HG02571 (cell line): Measurements from ENCODE around the gene ZNF385D.

Experiments used
- ATAC-seq: cut with Tn5 transposase; IDR thresholded peaks from one replicate; pipeline ENCODE4 v1.9.1; 2021; ENCODE audit warnings: mild to moderate bottlenecking, moderate library complexity; ENCODE audit not compliant: unreplicated experiment

Gene ZNF385D

GRCh38 chr3:21618695-21619094 lies 132.3 kb downstream of the ZNF385D start:
- ATAC-seq: no peak

- no peak for ATAC-seq
Observed at GRCh38 chr3:21613372-21614070, 137.5 kb downstream of the ZNF385D start.

GRCh38 chr3:21601178-21601577 lies 149.8 kb downstream of the ZNF385D start:
- no peak for ATAC-seq

GRCh38 chr3:21599890-21600289 lies 151.1 kb downstream of the ZNF385D start:
- ATAC-seq: no peak

GRCh38 chr3:21592828-21593227 lies 158.2 kb downstream of the ZNF385D start:
- ATAC-seq: no peak

GRCh38 chr3:21587894-21588293 lies 163.1 kb downstream of the ZNF385D start:
- ATAC-seq: no peak

- ATAC-seq: no peak
Observed at GRCh38 chr3:21585216-21585740, 165.7 kb downstream of the ZNF385D start.

GRCh38 chr3:21573291-21573690 lies 177.7 kb downstream of the ZNF385D start:
- no peak for ATAC-seq

- no peak for ATAC-seq
Observed at GRCh38 chr3:21564531-21564930, 186.5 kb downstream of the ZNF385D start.

- no peak for ATAC-seq
Observed at GRCh38 chr3:21562243-21562642, 188.8 kb downstream of the ZNF385D start.

- no peak for ATAC-seq
Observed at GRCh38 chr3:21561472-21561871, 189.5 kb downstream of the ZNF385D start.

GRCh38 chr3:21551019-21551418 lies 200.0 kb downstream of the ZNF385D start:
- no peak for ATAC-seq

- ATAC-seq: no peak
Observed at GRCh38 chr3:21544076-21544462, 206.9 kb downstream of the ZNF385D start.

- no peak for ATAC-seq
Observed at GRCh38 chr3:21543380-21544075, 207.5 kb downstream of the ZNF385D start.

GRCh38 chr3:21542656-21543379 lies 208.2 kb downstream of the ZNF385D start:
- no peak for ATAC-seq

- no peak for ATAC-seq
Observed at GRCh38 chr3:21540265-21540664, 210.7 kb downstream of the ZNF385D start.

- no peak for ATAC-seq
Observed at GRCh38 chr3:21534462-21534861, 216.5 kb downstream of the ZNF385D start.

GRCh38 chr3:21533002-21533401 lies 218.0 kb downstream of the ZNF385D start:
- ATAC-seq: no peak

GRCh38 chr3:21531909-21532308 lies 219.1 kb downstream of the ZNF385D start:
- ATAC-seq: no peak

- ATAC-seq: no peak
Observed at GRCh38 chr3:21528291-21528995, 222.6 kb downstream of the ZNF385D start.

GRCh38 chr3:21526461-21526860 lies 224.5 kb downstream of the ZNF385D start:
- no peak for ATAC-seq
